Measurements from ENCODE around the gene TSSK2. TPM values are rescaled to one million over a fixed set of nuclear protein-coding genes. Genes with fewer than 3 reads are reported as not detected.

TSSK2 gene
- total RNA-seq, 1 donor from 2014 or later, result not detected

DNA sequence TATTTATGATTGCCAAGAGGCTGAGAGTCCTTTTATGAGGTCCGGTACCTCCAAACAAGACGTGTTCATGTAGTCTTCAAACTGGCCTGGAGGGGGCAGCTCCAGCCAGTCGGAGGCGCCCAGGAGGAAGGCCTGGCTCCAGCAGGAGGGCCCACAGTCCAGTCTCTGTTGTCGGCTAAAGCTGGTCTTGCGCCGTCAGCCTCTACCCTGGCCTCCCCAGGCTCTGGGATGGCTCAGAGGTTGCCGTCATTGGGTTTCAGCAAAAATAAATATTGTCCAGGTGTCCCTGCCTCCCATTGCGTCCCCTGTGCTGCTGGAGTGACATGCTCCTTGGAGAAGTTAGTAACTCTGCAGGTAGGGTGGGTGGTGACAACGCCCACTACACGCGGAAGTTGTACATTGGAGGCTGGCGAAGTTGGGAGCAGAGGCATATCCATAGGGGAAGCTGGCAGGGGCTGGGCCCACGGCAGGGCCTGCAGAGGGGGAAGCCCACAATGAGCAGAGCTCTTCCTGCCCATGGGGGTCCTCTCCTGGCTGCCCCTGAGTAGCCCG, 48.5 kb downstream of the TSSK2 start:
- Histone ChIP-seq H3K27ac (ENCODE audit: low read depth, low read length) (peak overlapping the region; percentile 70), H3K36me3 (ENCODE audit: control insufficient read depth in 3 of 3, insufficient read depth in 3 of 3, low read length in 3 of 3) (peaks cover 28 to 39% (median 29%) of the 10 kb centered on the region in 3 donors), H3K9ac (ENCODE audit: low read depth in 1 of 3, low read length in 3 of 3) (peak overlapping the region; percentile 33 to 66 (median 40)), H3K4me3 (ENCODE audit: low read length in 3 of 3) (peak overlapping the region; percentile 59 to 63 (median 61)), H3K4me1 (ENCODE audit: control insufficient read depth in 3 of 3, insufficient read depth in 3 of 3, low read length in 3 of 3) (peaks cover 13 to 42% (median 34%) of the 10 kb centered on the region in 3 donors), H3K27me3 (ENCODE audit: control insufficient read depth in 3 of 3, insufficient read depth in 3 of 3, low read length in 3 of 3) (no peaks in the 10 kb centered on the region), H3K9me3 (ENCODE audit: control insufficient read depth in 3 of 3, low read length in 3 of 3) (no peaks in the 10 kb centered on the region)

DNA sequence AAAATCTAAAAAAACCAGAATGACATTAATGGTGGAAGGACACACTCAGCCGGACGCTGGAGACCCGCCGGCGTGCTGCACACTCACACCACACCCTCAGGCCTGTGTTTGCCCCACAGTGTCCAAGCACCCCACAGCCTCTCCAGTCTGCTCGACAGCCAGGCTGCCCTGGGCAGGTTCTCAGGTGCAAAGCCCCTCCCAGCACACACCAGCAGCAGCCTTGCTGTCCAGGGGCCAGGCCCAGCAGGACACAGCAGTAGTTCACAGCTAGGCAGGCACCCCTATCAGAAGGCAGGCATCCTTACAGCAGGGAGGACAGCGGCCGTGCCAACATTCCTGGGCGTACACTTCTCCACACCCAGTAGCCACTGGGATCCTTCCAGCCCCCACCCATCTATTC, 49.1 kb downstream of the TSSK2 start:
- Histone ChIP-seq H3K9ac (ENCODE audit: low read depth in 1 of 3, low read length in 3 of 3) (peak overlapping the region in 1 of 3 donors; percentile 66), H3K4me1 (ENCODE audit: control insufficient read depth in 3 of 3, insufficient read depth in 3 of 3, low read length in 3 of 3) (peaks cover 9 to 35% (median 27%) of the 10 kb centered on the region in 3 donors), H3K27ac (ENCODE audit: low read depth, low read length) (no peak overlapping the region), H3K9me3 (ENCODE audit: control insufficient read depth in 3 of 3, low read length in 3 of 3) (no peaks in the 10 kb centered on the region), H3K4me3 (ENCODE audit: low read length in 3 of 3) (no peak overlapping the region), H3K36me3 (ENCODE audit: control insufficient read depth in 3 of 3, insufficient read depth in 3 of 3, low read length in 3 of 3) (peaks cover 28 to 40% (median 29%) of the 10 kb centered on the region in 3 donors), H3K27me3 (ENCODE audit: control insufficient read depth in 3 of 3, insufficient read depth in 3 of 3, low read length in 3 of 3) (no peaks in the 10 kb centered on the region)

DNA sequence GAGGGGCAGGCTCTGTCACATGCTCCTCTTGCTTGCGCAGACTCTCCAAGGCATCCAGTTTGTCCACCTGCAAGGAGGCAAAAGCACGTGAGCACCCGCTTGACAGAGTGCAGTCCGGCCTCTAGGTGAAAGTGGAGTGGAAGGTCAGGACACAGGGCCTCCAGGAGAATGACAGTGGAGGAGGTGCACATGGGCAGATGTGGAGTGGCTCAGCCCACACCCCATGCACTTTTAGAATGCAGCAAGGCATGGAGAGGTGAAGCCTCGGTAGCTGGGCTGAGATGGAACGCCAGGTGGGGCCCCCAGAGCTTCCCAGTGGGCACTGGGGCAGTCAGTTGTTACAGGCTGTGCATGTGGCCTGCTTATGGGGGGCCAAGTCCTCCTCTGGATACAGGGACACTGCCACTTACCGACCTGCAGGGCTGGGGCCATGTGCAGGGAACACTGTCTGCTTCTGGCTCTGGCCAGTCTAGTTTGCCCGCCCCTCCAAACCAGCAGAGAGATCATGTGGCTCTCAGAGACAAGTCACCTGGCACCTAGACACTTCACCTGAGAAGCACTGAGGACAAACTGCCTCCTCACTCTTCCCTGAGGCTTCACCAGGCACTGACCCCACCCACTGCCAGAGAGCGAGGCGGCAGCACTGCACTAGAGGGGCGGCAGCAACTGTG, 49.8 kb downstream of the TSSK2 start:
- Histone ChIP-seq H3K27me3 (ENCODE audit: control insufficient read depth in 3 of 3, insufficient read depth in 3 of 3, low read length in 3 of 3) (no peaks in the 10 kb centered on the region), H3K27ac (ENCODE audit: low read depth, low read length) (no peak overlapping the region), H3K9me3 (ENCODE audit: control insufficient read depth in 3 of 3, low read length in 3 of 3) (no peaks in the 10 kb centered on the region), H3K4me3 (ENCODE audit: low read length in 3 of 3) (no peak overlapping the region), H3K4me1 (ENCODE audit: control insufficient read depth in 3 of 3, insufficient read depth in 3 of 3, low read length in 3 of 3) (peaks cover 6 to 29% (median 22%) of the 10 kb centered on the region in 3 donors), H3K9ac (ENCODE audit: low read depth in 1 of 3, low read length in 3 of 3) (no peak overlapping the region), H3K36me3 (ENCODE audit: control insufficient read depth in 3 of 3, insufficient read depth in 3 of 3, low read length in 3 of 3) (peaks cover 30 to 35% (median 33%) of the 10 kb centered on the region in 3 donors)

DNA sequence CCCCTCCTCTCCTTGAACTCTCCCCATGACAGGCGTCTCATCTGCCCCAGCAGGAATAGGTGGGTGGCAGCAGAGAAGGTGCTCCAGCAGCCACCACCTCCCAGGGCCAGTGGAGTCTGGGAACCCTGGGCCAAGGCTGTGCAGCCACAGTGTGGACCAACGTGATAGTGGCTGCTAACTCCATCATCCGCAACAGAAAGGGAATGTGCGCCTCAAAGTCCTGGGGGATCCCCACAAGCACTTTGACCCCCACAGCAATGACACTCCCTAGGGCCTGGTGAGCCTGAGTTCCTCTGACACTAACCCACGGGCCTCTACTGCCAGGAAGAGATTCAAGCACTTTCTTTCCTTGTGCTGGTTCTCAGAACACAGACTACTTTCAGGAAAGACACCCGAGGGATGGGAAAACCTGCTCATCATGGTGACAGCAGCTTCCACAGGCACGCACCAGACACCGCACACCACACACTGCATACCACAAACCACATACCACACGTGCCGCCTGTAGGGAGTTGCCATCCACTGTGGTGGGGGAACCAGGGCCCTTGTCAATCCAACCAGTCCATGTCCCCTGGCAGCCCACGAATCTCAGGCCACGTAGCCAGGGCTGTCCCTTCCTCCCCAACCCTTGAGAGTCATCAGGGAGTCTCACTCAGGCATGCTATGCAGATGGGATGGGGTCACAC, 50.8 kb downstream of the TSSK2 start:
- Histone ChIP-seq H3K9ac (ENCODE audit: low read depth in 1 of 3, low read length in 3 of 3) (peak overlapping the region in 1 of 3 donors; percentile 33), H3K27ac (ENCODE audit: low read depth, low read length) (no peak overlapping the region), H3K9me3 (ENCODE audit: control insufficient read depth in 3 of 3, low read length in 3 of 3) (no peaks in the 10 kb centered on the region), H3K4me3 (ENCODE audit: low read length in 3 of 3) (no peak overlapping the region), H3K27me3 (ENCODE audit: control insufficient read depth in 3 of 3, insufficient read depth in 3 of 3, low read length in 3 of 3) (no peaks in the 10 kb centered on the region), H3K4me1 (ENCODE audit: control insufficient read depth in 3 of 3, insufficient read depth in 3 of 3, low read length in 3 of 3) (peaks cover 6 to 22% (median 17%) of the 10 kb centered on the region in 3 donors), H3K36me3 (ENCODE audit: control insufficient read depth in 3 of 3, insufficient read depth in 3 of 3, low read length in 3 of 3) (peaks cover 31 to 34% (median 33%) of the 10 kb centered on the region in 3 donors)

Other genes starting within 250 kb of the TSSK2 start
- 26.1 TPM for gene DGCR6, start 225.0 kb upstream of the TSSK2 start, total RNA-seq
- 3.7 TPM for gene PRODH, start 195.0 kb upstream of the TSSK2 start, total RNA-seq
- 41.8 TPM for gene DGCR2, start 8.9 kb upstream of the TSSK2 start, total RNA-seq
- gene ESS2, start 13.3 kb downstream of the TSSK2 start, total RNA-seq, result 3.7 TPM
- gene GSC2, start 19.0 kb downstream of the TSSK2 start, total RNA-seq, result not detected
- 17.2 TPM for gene SLC25A1, start 47.4 kb downstream of the TSSK2 start, total RNA-seq
- 33.4 TPM for gene CLTCL1, start 160.4 kb downstream of the TSSK2 start, total RNA-seq